Uterus (tissue), 2 donors: Measurements from ENCODE around the gene TRDMT1.

Experiments used
- CTCF ChIP-seq, 4 experiments: fragments of 200-600 bp in 2 of 4; fragments of 450-650 bp in 2 of 4; sonication (generic) in 2 of 4; IDR thresholded peaks; one replicate each; pipeline ENCODE4 v1.5.1; 2016 to 2019; ENCODE audit warnings: antibody characterized with exemption in 4 of 4, mild to moderate bottlenecking in 2 of 4, moderate library complexity in 1 of 4
- POLR2A ChIP-seq, 2 donors: fragments of 450-650 bp; IDR thresholded peaks; one replicate each; pipeline ENCODE4 v1.6.1; 2016; ENCODE audit warnings: antibody characterized with exemption in 2 of 2, mild to moderate bottlenecking in 1 of 2, moderate library complexity in 1 of 2

- TF ChIP-seq CTCF (IDR thresholded peaks at IDR 0.05) (no peak), POLR2A (IDR thresholded peaks at IDR 0.05) (no peak)
Measured at GRCh38 chr10:17196573-17196972, 4.9 kb downstream of the TRDMT1 start.
